HG03460 (cell line): Measurements from ENCODE around the gene C14orf132.
"Not testable (repeated sequence)": the region's sequence is repeated elsewhere in the genome, so short reads cannot be mapped to it uniquely, and the experiment has no call there.

ENCODE experiments used
- ATAC-seq: cut with Tn5 transposase; IDR thresholded peaks from one replicate; pipeline ENCODE4 v1.9.1; 2021; ENCODE audit not compliant: unreplicated experiment

Gene C14orf132

GRCh38 chr14:96038920-96039632 is at the start of gene C14orf132:
Gene C14orf132 (plus strand): TSS chr14:96039362. CDS start chr14:96039501, 139 bp downstream.
- ATAC-seq: no peak

GRCh38 chr14:95993768-95994592 is 45.2 kb upstream of the C14orf132 start:
- ATAC-seq: no peak

GRCh38 chr14:95994593-95994928 is 44.6 kb upstream of the C14orf132 start:
- no peak for ATAC-seq

GRCh38 chr14:95998656-95999055 is 40.5 kb upstream of the C14orf132 start:
- no peak for ATAC-seq

GRCh38 chr14:96001866-96002497 is 37.2 kb upstream of the C14orf132 start:
- ATAC-seq: no peak

GRCh38 chr14:96002498-96002884 is 36.7 kb upstream of the C14orf132 start:
- ATAC-seq: no peak

- ATAC-seq: no peak
These were observed 28.0 kb upstream of the C14orf132 start for GRCh38 chr14:96011131-96011530.

- no peak for ATAC-seq
These were observed 27.6 kb upstream of the C14orf132 start for GRCh38 chr14:96011607-96012006.

GRCh38 chr14:96012757-96013156 is 26.4 kb upstream of the C14orf132 start:
- ATAC-seq: not testable (repeated sequence)

- no peak for ATAC-seq
These were observed 25.0 kb upstream of the C14orf132 start for GRCh38 chr14:96014176-96014575.

GRCh38 chr14:96016501-96017160 is 22.5 kb upstream of the C14orf132 start:
- ATAC-seq: no peak

- ATAC-seq: no peak
These were observed 21.3 kb upstream of the C14orf132 start for GRCh38 chr14:96017882-96018281.

GRCh38 chr14:96027431-96028355 is 11.5 kb upstream of the C14orf132 start:
- ATAC-seq: no peak

GRCh38 chr14:96029089-96029645 is 10.0 kb upstream of the C14orf132 start:
- ATAC-seq: no peak

- no peak for ATAC-seq
These were observed 8.9 kb upstream of the C14orf132 start for GRCh38 chr14:96030108-96030760.

- ATAC-seq: no peak
These were observed 7.5 kb upstream of the C14orf132 start for GRCh38 chr14:96031691-96032090.

- no peak for ATAC-seq
These were observed 3.7 kb upstream of the C14orf132 start for GRCh38 chr14:96035456-96035855.

- ATAC-seq: no peak
These were observed 1.1 kb upstream of the C14orf132 start for GRCh38 chr14:96037891-96038557.

GRCh38 chr14:96038558-96038919 is 623 bp upstream of the C14orf132 start:
- no peak for ATAC-seq
